Cardiac muscle cell (in vitro differentiated cells and primary cell): Measurements from ENCODE around the gene CFAP61. TPM values are rescaled to one million over a fixed set of nuclear protein-coding genes. Genes with fewer than 3 reads are reported as not detected.

Experiments used
- DNase-seq, 2 donors: peaks; one replicate each; pipeline versions ENCODE4 v3.0.0 to v3.0.0-alpha.2; 2010 to 2017; ENCODE audit warnings: low read depth in 1 of 2, low spot score in 1 of 2
- H3K27ac ChIP-seq: fragments of 200-600 bp; sonication (generic); 2 replicates; pipeline ENCODE4 v1.5.1; 2016
- H3K27me3 ChIP-seq: fragments of 200-600 bp; sonication (generic); 2 replicates; pipeline ENCODE4 v1.6.0; 2016; ENCODE audit warnings: control low read depth
- H3K36me3 ChIP-seq: fragments of 200-600 bp; sonication (generic); 2 replicates; pipeline ENCODE4 v1.5.1; 2016; ENCODE audit warnings: control low read depth
- H3K4me1 ChIP-seq: fragments of 200-600 bp; sonication (generic); 2 replicates; pipeline ENCODE4 v1.8.1; 2017; ENCODE audit warnings: low read depth, mild to moderate bottlenecking, mixed run types
- H3K4me3 ChIP-seq: fragments of 200-600 bp; sonication (generic); 2 replicates; pipeline ENCODE4 v1.5.1; 2016; ENCODE audit warnings: mild to moderate bottlenecking
- H3K9me3 ChIP-seq: fragments of 200-600 bp; sonication (generic); 2 replicates; pipeline ENCODE4 v1.5.1; 2017; ENCODE audit warnings: low read depth, mild to moderate bottlenecking, control low read depth
- polyA plus RNA-seq: library from polyadenylated mRNA; unstranded; fragments of >200 nt; fragmentation: Nextera tagmentation; extraction: Ambion mirVana; gene quantifications from 2 replicates; pipeline ENCODE4 v1.2.1, GENCODE V29; 2016
- total RNA-seq: library from RNA; depleted of rRNA; stranded (reverse); fragments of >200 nt; gene quantifications from 2 replicates; pipeline ENCODE4 v1.2.3, GENCODE V29; 2016
- TF ChIP-seq, protein P1 (sequence below): IDR thresholded peaks from 2 replicates; pipeline ENCODE4 v1.5.1; 2012; ENCODE audit warnings: low read depth, mild to moderate bottlenecking, low read length

Gene CFAP61
- total and polyA plus RNA-seq, 2 experiments from 2014 or later, result 0.44 TPM; not detected in 1

DNA sequence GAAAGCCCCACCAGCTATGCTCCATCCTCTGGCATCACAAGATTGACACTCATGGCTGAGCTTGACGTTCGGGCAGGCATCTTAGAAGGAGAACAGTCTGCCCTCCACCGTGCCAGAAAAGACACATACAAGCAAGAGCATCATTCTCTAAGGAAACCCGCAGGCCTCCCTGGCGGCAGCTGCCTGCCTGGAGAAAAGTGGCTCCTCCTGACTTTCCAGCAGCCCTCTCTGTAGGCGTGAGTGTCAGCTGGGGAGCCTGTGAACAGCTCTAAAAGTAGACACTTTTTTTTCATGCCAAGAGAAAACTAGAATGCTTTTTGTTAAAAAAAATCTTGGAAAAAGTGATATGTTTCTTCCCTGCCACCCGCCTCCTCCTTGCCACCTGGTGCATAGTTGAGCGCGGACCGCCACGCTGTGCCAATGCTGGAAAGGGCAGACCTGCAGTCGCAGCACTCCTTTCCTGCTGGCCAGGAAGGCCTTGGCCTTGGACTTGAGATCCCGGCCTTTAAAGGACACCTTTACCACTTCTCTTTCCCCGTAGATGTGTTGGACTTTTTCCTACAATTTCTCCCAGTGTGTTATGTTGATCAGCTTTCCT, 285.9 kb downstream of the CFAP61 start:
- TF ChIP-seq, protein P1, sequence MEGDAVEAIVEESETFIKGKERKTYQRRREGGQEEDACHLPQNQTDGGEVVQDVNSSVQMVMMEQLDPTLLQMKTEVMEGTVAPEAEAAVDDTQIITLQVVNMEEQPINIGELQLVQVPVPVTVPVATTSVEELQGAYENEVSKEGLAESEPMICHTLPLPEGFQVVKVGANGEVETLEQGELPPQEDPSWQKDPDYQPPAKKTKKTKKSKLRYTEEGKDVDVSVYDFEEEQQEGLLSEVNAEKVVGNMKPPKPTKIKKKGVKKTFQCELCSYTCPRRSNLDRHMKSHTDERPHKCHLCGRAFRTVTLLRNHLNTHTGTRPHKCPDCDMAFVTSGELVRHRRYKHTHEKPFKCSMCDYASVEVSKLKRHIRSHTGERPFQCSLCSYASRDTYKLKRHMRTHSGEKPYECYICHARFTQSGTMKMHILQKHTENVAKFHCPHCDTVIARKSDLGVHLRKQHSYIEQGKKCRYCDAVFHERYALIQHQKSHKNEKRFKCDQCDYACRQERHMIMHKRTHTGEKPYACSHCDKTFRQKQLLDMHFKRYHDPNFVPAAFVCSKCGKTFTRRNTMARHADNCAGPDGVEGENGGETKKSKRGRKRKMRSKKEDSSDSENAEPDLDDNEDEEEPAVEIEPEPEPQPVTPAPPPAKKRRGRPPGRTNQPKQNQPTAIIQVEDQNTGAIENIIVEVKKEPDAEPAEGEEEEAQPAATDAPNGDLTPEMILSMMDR, result no peak
- H3K36me3 ChIP-seq, result no peaks in the 10 kb centered on the region
- no peaks in the 10 kb centered on the region for H3K4me1 ChIP-seq
- H3K9me3 ChIP-seq, result no peaks in the 10 kb centered on the region
- H3K4me3 ChIP-seq, result no peak overlapping the region
- no peak for DNase-seq
- no peak overlapping the region for H3K27ac ChIP-seq
- no peaks in the 10 kb centered on the region for H3K27me3 ChIP-seq

GRCh38 chr20:20340443-20340842, 288.1 kb downstream of the CFAP61 start:
- no peak overlapping the region for H3K4me3 ChIP-seq
- TF ChIP-seq, protein P1, result no peak
- no peak for DNase-seq
- H3K27ac ChIP-seq, result no peak overlapping the region
- H3K9me3 ChIP-seq, result no peaks in the 10 kb centered on the region
- H3K27me3 ChIP-seq, result no peaks in the 10 kb centered on the region
- no peaks in the 10 kb centered on the region for H3K4me1 ChIP-seq
- no peaks in the 10 kb centered on the region for H3K36me3 ChIP-seq

GRCh38 chr20:20341371-20341770, 289.0 kb downstream of the CFAP61 start:
- no peak for DNase-seq
- TF ChIP-seq, protein P1, result no peak
- Histone ChIP-seq H3K27ac (no peak overlapping the region), H3K4me1 (no peaks in the 10 kb centered on the region), H3K36me3 (no peaks in the 10 kb centered on the region), H3K27me3 (no peaks in the 10 kb centered on the region), H3K4me3 (no peak overlapping the region), H3K9me3 (no peaks in the 10 kb centered on the region)

GRCh38 chr20:20342066-20342465, 289.7 kb downstream of the CFAP61 start:
- Histone ChIP-seq H3K4me1 (no peaks in the 10 kb centered on the region), H3K27ac (no peak overlapping the region), H3K4me3 (no peak overlapping the region), H3K27me3 (no peaks in the 10 kb centered on the region), H3K36me3 (no peaks in the 10 kb centered on the region), H3K9me3 (no peaks in the 10 kb centered on the region)
- TF ChIP-seq, protein P1, result no peak
- no peak for DNase-seq

- TF ChIP-seq, protein P1, result no peak
- DNase-seq, result no peak
- H3K4me3 ChIP-seq, result no peak overlapping the region
- no peaks in the 10 kb centered on the region for H3K9me3 ChIP-seq
- H3K36me3 ChIP-seq, result no peaks in the 10 kb centered on the region
- no peak overlapping the region for H3K27ac ChIP-seq
- H3K27me3 ChIP-seq, result no peaks in the 10 kb centered on the region
- no peaks in the 10 kb centered on the region for H3K4me1 ChIP-seq
Observed at GRCh38 chr20:20343932-20344331, 291.6 kb downstream of the CFAP61 start.

DNA sequence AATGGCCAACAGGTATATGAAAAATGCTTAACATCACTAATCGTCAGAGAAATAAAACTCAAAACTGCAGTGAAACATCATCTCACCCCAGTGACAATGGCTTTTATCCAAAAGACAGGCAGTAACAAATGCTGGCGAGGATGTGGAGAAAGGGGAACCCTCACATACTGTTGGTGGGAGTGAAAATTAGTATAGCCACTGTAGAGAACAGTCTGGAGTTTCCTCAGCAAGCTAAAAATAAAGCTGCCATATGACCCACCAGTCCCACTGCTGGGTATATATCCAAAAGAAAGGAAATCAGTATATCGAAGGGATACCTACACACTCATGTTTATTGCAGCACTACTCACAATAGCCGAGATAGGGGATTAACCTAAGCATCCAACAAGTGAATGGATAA, 292.1 kb downstream of the CFAP61 start:
- H3K4me1 ChIP-seq, result no peaks in the 10 kb centered on the region

More for the DNA sequence above, 292.1 kb downstream of the CFAP61 start:
- DNase-seq, result no peak
- no peaks in the 10 kb centered on the region for H3K9me3 ChIP-seq
- no peak overlapping the region for H3K27ac ChIP-seq
- H3K27me3 ChIP-seq, result no peaks in the 10 kb centered on the region
- no peak overlapping the region for H3K4me3 ChIP-seq
- no peaks in the 10 kb centered on the region for H3K36me3 ChIP-seq
- TF ChIP-seq, protein P1, result no peak
